NCI-H748 treated with DMSO at 0.1 percent for 48 hours (cell line): ENCODE results near the gene ST7.

Experiments used
- DNase-seq: peaks from one replicate; lab custom pipeline; 2025; lab: John Stamatoyannopoulos, UW

The ST7 gene

DNA sequence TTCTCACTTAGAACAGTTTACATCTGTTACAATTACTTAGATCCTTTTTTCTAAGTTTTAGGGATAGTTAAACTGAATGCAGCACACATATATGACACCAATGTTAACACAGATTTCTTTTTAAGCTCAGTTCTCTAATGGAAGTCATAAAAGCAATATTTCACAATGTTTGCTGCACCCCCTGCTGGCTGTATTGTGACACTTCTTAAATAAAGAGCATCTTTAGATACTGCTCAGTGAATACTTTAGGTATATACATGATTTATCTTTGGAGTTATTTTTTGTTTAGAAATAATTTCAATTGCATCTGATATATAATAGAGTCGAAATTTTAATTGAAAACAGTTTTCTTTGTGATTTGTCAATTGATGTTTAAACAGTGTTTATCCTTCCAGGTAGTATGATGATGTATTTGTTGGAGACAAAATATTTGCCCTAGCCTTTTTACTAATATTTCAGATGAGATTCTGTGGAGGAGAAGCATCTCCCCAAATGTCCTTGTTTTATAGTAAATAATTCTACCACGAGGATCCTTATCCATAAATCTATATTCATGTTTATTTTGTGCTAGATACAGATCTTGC, 174.4 kb downstream of the ST7 start:
- DNase-seq = peak; percentile 43

DNA sequence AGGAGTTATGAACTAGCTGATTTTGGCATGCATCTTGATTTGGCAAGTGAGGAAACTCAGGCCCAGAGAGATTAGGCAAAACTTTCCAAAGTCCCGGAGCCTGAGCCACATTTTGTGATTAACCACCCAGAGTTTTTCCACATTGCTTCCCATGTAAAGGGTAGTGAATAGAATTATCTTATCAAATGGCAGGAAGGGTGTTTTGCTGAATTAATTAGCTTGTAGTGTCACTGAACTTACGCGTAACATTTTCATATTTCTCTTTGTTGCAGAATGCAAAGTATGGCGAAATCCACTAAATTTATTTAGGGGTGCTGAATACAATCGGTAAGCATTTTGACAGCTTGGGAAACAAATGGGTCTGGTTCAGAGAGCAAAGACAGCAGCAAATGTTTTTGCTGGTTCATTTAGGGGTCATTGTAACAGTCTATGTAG, 176.2 kb downstream of the ST7 start:
- DNase-seq = no peak

DNA sequence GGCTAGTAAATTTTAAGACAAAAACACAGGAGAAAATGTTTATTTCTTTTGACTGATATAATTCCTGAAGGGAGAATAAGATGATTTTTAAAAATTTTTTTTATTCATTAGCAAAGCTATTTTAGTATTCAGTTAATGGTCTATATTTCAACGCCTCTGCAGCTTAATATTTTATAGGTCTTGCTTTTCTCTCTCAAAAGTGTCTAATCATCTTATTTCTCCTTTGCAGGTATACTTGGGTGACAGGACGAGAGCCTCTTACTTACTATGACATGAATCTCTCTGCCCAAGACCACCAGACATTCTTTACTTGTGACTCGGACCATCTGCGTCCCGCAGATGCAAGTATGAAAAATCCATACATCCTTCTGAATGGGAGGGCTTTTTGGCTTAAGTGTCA, 177.0 kb downstream of the ST7 start:
- DNase-seq = no peak

- no peak for DNase-seq
Observed at GRCh38 chr7:117132321-117133120, 179.2 kb downstream of the ST7 start.

DNA sequence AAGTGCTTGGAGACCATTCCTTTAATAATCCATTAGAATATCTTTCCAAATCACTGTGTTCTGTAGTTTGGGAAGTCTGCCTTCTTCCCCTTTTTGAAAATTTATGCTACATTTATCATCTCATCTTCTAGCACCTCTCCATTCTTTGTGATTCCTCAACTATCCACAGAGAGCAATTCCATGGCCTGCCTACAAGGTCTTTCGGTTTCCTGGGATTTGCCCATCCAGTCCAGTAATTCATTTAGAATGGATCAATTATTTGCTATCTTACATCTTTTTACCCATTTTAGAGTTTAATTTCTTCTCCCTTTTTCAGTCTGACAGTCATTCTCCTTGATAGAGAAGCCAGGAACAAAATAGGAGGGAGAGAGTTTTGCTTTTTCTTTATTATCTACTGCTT, 179.8 kb downstream of the ST7 start:
- DNase-seq = no peak

DNA sequence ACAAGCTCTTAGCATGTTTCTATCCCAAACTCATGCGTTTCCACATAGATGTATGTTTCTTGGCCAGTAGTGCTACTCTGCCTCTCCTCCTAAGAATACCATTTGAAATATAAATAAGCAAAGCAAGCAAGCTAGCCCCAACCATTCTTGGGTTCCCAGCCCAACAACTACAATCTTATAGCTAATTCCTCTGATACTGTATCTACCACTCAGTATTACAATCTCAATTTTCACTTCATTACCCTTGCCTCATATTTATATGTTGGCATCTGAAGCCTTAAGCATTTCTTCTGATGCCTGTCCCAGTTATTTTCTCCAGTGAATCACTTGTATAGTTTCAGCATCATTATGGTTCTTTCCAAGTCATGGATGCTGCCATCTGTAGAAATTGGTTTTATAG, 181.1 kb downstream of the ST7 start:
- no peak for DNase-seq

- no peak for DNase-seq
Observed at GRCh38 chr7:117134889-117135552, 181.7 kb downstream of the ST7 start.

DNA sequence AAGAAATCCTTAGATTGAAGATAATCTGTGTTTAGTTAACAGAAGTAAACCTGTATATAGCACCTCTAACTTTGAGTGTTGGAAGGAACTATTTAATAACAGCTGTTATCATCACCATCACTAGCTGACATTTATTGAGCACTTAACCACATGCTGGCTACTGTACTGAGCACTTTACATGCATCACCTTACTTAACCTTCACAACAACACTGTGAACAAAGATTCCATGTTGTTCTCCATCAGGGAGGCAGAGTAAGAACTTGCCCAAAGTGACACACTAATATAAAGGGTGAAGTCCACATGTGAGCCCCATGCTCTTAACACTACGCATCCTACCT, 182.2 kb downstream of the ST7 start:
- DNase-seq = no peak

GRCh38 chr7:117137868-117138267, 184.6 kb downstream of the ST7 start:
- DNase-seq = no peak

- no peak for DNase-seq
Observed at GRCh38 chr7:117138495-117138894, 185.2 kb downstream of the ST7 start.

GRCh38 chr7:117138981-117139380, 185.7 kb downstream of the ST7 start:
- DNase-seq = no peak

- DNase-seq = no peak
Observed at GRCh38 chr7:117139397-117139984, 186.2 kb downstream of the ST7 start.

DNA sequence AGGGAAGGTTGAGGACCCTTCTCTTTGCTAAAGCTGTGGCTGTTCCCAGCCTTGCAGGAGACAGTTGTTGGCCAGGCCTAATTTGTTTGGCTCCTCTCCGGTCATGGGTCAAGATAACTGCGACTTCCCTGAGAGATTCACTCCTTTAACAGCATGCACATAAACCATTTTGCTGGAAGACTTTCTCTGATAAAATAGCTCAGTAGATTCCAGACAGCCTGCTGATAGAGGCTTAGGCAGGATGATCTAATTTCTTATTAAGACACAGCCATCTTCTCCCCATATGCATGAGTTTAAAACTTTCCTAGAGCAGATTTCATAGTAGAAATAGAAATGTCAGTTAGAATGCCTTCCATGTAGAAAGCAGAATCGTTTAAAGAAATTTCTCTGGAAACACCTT, 187.6 kb downstream of the ST7 start:
- no peak for DNase-seq

GRCh38 chr7:117143066-117143465, 189.8 kb downstream of the ST7 start:
- no peak for DNase-seq

DNA sequence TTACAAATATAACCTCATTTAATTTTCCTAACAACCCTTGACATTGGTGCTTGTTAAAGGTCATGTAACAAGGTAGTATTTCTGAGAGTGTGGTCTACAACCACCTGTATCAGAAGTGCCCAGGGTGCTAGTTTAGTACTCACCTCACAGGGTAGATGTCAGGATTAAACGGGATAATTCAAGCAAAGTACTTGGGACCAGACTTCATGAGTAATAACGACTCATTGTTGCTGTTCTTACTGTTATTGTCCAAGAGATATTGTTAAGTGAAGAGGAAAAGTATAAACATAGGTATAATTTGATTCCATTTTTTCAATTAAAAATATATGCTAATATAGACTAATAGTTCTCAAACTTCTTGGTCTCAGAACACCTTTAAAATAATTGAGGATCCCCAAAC, 190.3 kb downstream of the ST7 start:
- no peak for DNase-seq

DNA sequence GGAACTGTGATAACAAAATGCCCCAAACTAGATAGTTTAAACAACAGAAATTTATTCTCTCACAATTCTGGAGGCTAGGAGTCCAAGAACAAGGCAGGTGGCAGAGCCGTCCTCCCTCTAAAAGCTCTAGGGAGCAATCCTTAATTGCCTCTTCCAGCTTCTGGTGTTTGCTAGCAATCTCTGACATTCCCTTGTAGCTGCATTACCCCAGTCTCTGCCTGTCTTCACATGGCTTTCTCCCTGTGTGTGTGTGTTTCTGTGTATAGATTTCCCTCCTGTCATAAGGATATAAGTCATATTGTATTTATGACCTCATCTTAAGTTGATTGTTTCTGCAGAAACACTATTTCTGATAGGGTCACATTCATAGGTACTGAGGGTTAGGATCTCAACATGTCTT, 192.0 kb downstream of the ST7 start:
- no peak for DNase-seq

GRCh38 chr7:117146059-117146458, 192.8 kb downstream of the ST7 start:
- DNase-seq = no peak

- no peak for DNase-seq
Observed at GRCh38 chr7:117146511-117146910, 193.2 kb downstream of the ST7 start.

DNA sequence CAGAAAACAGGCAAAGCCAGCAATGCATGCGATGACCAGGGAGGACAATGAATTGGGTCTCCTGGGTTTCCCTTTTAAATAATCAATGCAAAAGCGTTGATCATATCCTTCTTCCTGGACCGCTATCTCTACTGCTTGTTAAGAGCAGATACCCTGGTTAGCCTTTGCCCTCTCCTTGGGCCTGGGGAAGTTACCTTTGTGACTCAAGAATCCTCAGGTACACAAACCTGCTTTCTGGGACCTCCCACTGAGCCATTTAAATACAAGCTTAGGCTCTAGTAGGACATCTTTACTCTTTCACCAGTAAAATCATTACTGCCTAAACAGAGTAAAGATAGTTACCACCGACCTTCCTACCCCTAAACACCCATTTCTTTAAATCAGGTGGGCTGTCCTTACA, 195.7 kb downstream of the ST7 start:
- DNase-seq = no peak

DNA sequence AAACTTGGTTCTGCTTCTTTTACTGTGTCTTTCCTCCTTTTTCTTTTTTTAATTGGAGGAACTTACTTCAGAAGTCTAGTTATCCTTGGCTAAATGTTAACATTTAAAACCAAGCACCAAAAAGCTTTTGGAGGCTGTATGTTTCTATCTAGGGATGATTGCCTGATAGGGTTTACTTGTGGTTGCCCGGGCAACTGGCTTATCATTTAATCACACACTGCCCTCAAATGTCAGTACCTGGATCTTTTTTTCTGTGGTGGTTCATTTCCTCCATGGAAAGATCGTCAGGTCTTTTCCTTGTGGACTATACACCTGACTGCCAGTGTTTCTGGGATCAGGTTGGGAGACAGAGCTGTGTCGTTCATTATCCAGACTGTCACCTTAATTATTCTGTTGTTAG, 196.4 kb downstream of the ST7 start:
- no peak for DNase-seq

GRCh38 chr7:117152213-117153007, 199.1 kb downstream of the ST7 start:
- DNase-seq = no peak

DNA sequence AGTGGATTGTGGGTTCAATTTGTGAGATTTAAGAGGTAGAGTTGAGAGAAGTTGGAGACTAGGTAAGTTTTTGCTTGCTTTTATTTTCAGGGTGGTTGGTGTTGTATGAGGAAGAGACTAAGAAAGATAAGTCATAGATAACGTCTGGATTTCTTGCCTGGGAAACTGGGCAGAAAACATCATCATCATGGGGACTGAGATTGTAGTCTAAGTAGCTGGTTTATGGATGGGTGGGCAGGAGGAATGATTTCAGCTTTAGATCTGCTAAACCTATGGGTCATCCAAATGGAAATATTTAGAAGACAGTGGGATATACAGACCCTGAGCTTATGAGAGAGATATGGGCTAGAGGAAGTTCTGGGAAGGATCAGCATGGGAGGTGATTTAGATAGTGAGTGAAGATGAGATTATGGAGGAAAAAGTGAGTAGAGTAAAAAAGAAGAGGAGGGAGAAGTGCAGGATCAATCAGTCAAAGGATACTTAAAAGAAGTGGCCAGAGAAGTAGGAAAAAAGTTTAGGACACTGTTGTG, 199.8 kb downstream of the ST7 start:
- no peak for DNase-seq
